Hindlimb muscle (tissue), 1 donor: Measurements from ENCODE around the gene NUP107. TPM values are rescaled to one million over a fixed set of nuclear protein-coding genes. Genes with fewer than 3 reads are reported as not detected.

Source experiments
- DNase-seq: peaks from one replicate; pipeline ENCODE4 v3.0.0-alpha.2; 2013
- polyA plus RNA-seq: library from polyadenylated mRNA; unstranded; fragments of 120-200 nt; gene quantifications from one replicate; pipeline ENCODE4 v1.2.1, GENCODE V29; 2013; ENCODE audit not compliant: insufficient read length

Gene NUP107
- polyA plus RNA-seq, 1 donor: 38.9 TPM

GRCh38 chr12:68743356-68743755, 56.6 kb downstream of the NUP107 start:
- DNase-seq: no peak

- no peak for DNase-seq
Observed at GRCh38 chr12:68745376-68745903, 58.7 kb downstream of the NUP107 start.

GRCh38 chr12:68745904-68746571, 59.3 kb downstream of the NUP107 start, which contains the start of gene SLC35E3:
SLC35E3 (plus strand) TSS chr12:68746176; CDS start chr12:68746378, 202 bp downstream.
- DNase-seq: peak; percentile 94

- DNase-seq: peak; percentile 51
Observed at GRCh38 chr12:68746572-68747180, 59.9 kb downstream of the NUP107 start.

GRCh38 chr12:68749443-68749842, 62.7 kb downstream of the NUP107 start:
- no peak for DNase-seq

GRCh38 chr12:68749861-68750260, 63.1 kb downstream of the NUP107 start:
- DNase-seq: no peak

GRCh38 chr12:68750506-68750905, 63.7 kb downstream of the NUP107 start:
- no peak for DNase-seq

- DNase-seq: no peak
Observed at GRCh38 chr12:68755536-68756243, 68.9 kb downstream of the NUP107 start.

- no peak for DNase-seq
Observed at GRCh38 chr12:68759852-68760251, 73.1 kb downstream of the NUP107 start.

GRCh38 chr12:68760806-68761441, 74.1 kb downstream of the NUP107 start:
- DNase-seq: no peak

GRCh38 chr12:68761442-68761812, 74.6 kb downstream of the NUP107 start:
- no peak for DNase-seq

GRCh38 chr12:68761901-68762630, 75.3 kb downstream of the NUP107 start:
- DNase-seq: no peak

- DNase-seq: no peak
Observed at GRCh38 chr12:68762691-68763090, 75.9 kb downstream of the NUP107 start.

- DNase-seq: no peak
Observed at GRCh38 chr12:68765696-68766095, 78.9 kb downstream of the NUP107 start.

GRCh38 chr12:68766646-68767045, 79.9 kb downstream of the NUP107 start:
- no peak for DNase-seq

GRCh38 chr12:68767191-68767590, 80.4 kb downstream of the NUP107 start:
- no peak for DNase-seq

GRCh38 chr12:68768431-68768939, 81.7 kb downstream of the NUP107 start:
- DNase-seq: no peak

- no peak for DNase-seq
Observed at GRCh38 chr12:68769941-68770340, 83.2 kb downstream of the NUP107 start.

GRCh38 chr12:68771223-68771925, 84.6 kb downstream of the NUP107 start:
- DNase-seq: no peak

GRCh38 chr12:68772714-68773113, 85.9 kb downstream of the NUP107 start:
- DNase-seq: no peak

- DNase-seq: no peak
Observed at GRCh38 chr12:68773582-68773981, 86.8 kb downstream of the NUP107 start.
